Retinal pigment epithelial cell (primary cell): ENCODE data around the gene RAI14.
"Not testable (repeated sequence)": the region's sequence is repeated elsewhere in the genome, so short reads cannot be mapped to it uniquely, and the experiment has no call there.

ENCODE experiments used
- DNase-seq: peaks from one replicate; pipeline ENCODE4 v3.0.0-alpha.2; 2010; ENCODE audit warnings: low read depth
- H3K4me3 ChIP-seq: 2 replicates; pipeline ENCODE4 v1.5.1; 2011; ENCODE audit warnings: mild to moderate bottlenecking, low read length, control low read depth, moderate library complexity
- CTCF ChIP-seq: conservative IDR thresholded peaks from 2 replicates; pipeline ENCODE4 v1.5.1; 2011; ENCODE audit warnings: low read depth, low read length, control low read depth, inconsistent platforms

The RAI14 gene

GRCh38 chr5:34719029-34719428 is 62.9 kb downstream of the RAI14 start:
- no peak for DNase-seq
- no peak overlapping the region for H3K4me3 ChIP-seq
- TF ChIP-seq CTCF = no peak

DNA sequence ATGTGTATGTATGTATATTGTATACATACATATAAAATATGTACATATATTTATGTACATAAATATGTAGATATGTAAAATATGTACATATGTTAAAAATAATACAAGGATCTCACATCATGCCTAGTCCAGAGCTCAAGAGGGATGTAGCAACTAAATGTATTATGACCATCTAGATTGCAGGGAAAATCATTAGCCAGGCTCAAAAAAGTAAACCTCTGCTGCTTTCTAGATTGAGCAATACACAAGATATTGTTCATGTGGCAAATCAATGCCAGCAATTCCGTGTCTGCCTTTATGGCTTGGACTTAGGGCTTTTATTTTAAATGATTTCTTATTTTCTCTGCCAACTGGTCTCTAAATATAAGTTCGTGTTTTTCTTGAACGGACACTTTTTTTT is 65.2 kb downstream of the RAI14 start:
- H3K4me3 ChIP-seq = no peak overlapping the region
- TF ChIP-seq CTCF = no peak
- DNase-seq = no peak

GRCh38 chr5:34722183-34722582 is 66.1 kb downstream of the RAI14 start:
- no peak for DNase-seq
- H3K4me3 ChIP-seq = no peak overlapping the region
- TF ChIP-seq CTCF = no peak

- TF ChIP-seq CTCF = no peak
- H3K4me3 ChIP-seq = no peak overlapping the region
- no peak for DNase-seq
Observed at GRCh38 chr5:34724741-34725140, 68.6 kb downstream of the RAI14 start.

GRCh38 chr5:34727166-34727749 is 71.1 kb downstream of the RAI14 start:
- DNase-seq = not testable (repeated sequence)

DNA sequence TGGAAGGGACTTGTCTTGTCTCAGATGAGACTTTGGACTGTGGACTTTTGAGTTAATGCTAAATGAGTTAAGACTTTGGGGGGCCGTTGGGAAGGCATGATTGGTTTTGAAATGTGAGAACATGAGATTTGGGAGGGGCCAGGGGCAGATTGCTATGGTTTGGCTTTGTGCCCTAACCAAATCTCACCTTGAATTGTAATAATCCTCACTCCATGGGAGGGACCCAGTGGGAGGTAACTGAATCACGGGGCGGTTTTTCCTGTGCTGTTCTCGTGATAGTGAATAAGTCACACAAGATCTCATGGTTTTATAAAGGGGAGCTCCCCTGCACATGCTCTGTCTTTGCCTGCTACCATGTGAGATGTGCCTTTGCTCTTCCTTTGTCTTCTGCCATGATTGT is 72.1 kb downstream of the RAI14 start:
- no peak for DNase-seq
- no peak for TF ChIP-seq CTCF

More at GRCh38 chr5:34727166-34727749, 71.1 kb downstream of the RAI14 start:
- not testable (repeated sequence) for H3K4me3 ChIP-seq

DNA sequence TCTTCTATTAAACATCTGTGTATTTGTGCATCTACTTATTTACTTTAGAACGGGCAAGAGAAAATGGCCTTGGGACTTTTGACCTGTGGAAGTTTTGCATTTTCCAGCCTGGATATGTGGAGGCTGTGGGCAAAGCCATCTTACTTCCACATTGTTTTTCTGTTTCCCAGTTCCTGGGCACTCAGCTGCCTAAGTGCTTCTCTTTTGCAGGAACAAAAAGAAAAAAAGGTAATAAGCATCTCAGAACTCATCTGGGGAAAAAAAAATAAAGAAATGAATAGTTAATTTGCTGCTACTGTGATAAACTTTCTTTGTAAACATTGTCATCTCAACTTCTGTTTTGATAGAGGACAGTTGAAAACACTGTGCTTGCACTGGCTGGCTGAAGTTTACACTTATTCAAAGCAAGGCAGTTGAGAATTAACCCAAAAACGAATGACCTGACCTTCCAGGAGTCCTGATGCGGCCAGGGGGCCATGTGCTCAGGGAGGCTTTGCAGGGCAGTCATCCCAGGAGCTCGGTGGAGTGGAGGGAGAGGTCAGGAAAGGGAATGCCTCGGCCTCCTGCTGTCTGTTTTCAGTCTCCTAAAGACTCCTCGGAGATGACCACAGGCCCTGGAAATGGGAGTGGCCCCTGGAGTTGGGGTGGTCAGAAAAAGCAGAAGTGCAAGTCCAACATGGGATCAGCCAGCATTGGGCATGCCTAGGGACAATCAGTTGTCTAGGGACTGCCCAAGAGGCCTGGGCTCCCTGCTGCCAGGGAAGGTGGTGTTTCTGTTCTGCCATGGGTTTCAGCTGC is 75.5 kb downstream of the RAI14 start:
- no peak for TF ChIP-seq CTCF
- H3K4me3 ChIP-seq = no peak overlapping the region

More for the DNA sequence above, 72.1 kb downstream of the RAI14 start:
- no peak overlapping the region for H3K4me3 ChIP-seq

More for the DNA sequence above, 75.5 kb downstream of the RAI14 start:
- no peak for DNase-seq
